SK-N-SH treated with all-trans-retinoic acid at 6 μM for 48 hours (cell line): Measurements from ENCODE around the gene PPM1H.

Source experiments
- ATAC-seq: fragments of 200-7000 bp; cut with Tn5 transposase; 3 replicates; pipeline ENCODE4 v1.9.1; 2020; ENCODE audit warnings: mild to moderate bottlenecking, moderate library complexity
- ARNTL ChIP-seq: fragments of 450-650 bp; formaldehyde crosslinking; IDR thresholded peaks from 2 replicates; pipeline ENCODE4 v1.5.0; 2020; ENCODE audit warnings: low read depth, mild to moderate bottlenecking, moderate library complexity, borderline replicate concordance
- BACH2 ChIP-seq: fragments of 250-450 bp; sonication (Bioruptor Pico); IDR thresholded peaks from 2 replicates; pipeline ENCODE4 v1.9.0; 2021; ENCODE audit warnings: mild to moderate bottlenecking, borderline replicate concordance
- CSDC2 ChIP-seq: fragments of 250-450 bp; sonication (Bioruptor Pico); IDR thresholded peaks from 2 replicates; pipeline ENCODE4 v1.5.0; 2020; ENCODE audit warnings: mild to moderate bottlenecking, moderate library complexity
- ESRRG ChIP-seq: fragments of 250-450 bp; sonication (Bioruptor Pico); IDR thresholded peaks from 2 replicates; pipeline ENCODE4 v1.6.1; 2021; ENCODE audit warnings: mild to moderate bottlenecking
- GLIS3 ChIP-seq: fragments of 250-450 bp; sonication (Bioruptor Pico); IDR thresholded peaks from 2 replicates; pipeline ENCODE4 v1.5.0; 2020; ENCODE audit warnings: mild to moderate bottlenecking, moderate library complexity
- ISL1 ChIP-seq: fragments of 250-450 bp; sonication (Bioruptor Pico); IDR thresholded peaks from 2 replicates; pipeline ENCODE4 v2.1.2; 2022; ENCODE audit warnings: mild to moderate bottlenecking, moderate library complexity
- OSR1 ChIP-seq: fragments of 250-450 bp; sonication (Bioruptor Pico); IDR thresholded peaks from 2 replicates; pipeline ENCODE4 v1.8.0; 2022; ENCODE audit warnings: moderate library complexity, mild to moderate bottlenecking, inconsistent platforms
- PATZ1 ChIP-seq: fragments of 250-450 bp; sonication (Bioruptor Pico); IDR thresholded peaks from 2 replicates; pipeline ENCODE4 v1.8.0; 2020; ENCODE audit warnings: mild to moderate bottlenecking, moderate library complexity, borderline replicate concordance
- POU6F1 ChIP-seq: fragments of 250-450 bp; sonication (Bioruptor Pico); IDR thresholded peaks from 2 replicates; pipeline ENCODE4 v1.8.0; 2021; ENCODE audit warnings: low read depth, mild to moderate bottlenecking, moderate library complexity, borderline replicate concordance
- PPARA ChIP-seq: fragments of 250-450 bp; sonication (Bioruptor Pico); IDR thresholded peaks from 2 replicates; pipeline ENCODE4 v1.5.0; 2020; ENCODE audit warnings: mild to moderate bottlenecking, borderline replicate concordance
- RARB ChIP-seq: fragments of 250-450 bp; sonication (Bioruptor Pico); IDR thresholded peaks from 2 replicates; pipeline ENCODE4 v1.8.0; 2021; ENCODE audit warnings: mild to moderate bottlenecking, moderate library complexity
- SNAI2 ChIP-seq: fragments of 250-450 bp; sonication (Bioruptor Pico); IDR thresholded peaks from 2 replicates; pipeline ENCODE4 v1.5.0; 2020; ENCODE audit warnings: mild to moderate bottlenecking, moderate library complexity
- TCF4 ChIP-seq: fragments of 250-450 bp; sonication (Bioruptor Pico); IDR thresholded peaks from 2 replicates; pipeline ENCODE4 v1.8.0; 2021; ENCODE audit warnings: mild to moderate bottlenecking, moderate library complexity, borderline replicate concordance
- TOX ChIP-seq: fragments of 250-450 bp; sonication (Bioruptor Pico); IDR thresholded peaks from 2 replicates; pipeline ENCODE4 v1.8.0; 2021; ENCODE audit warnings: mild to moderate bottlenecking, moderate library complexity, borderline replicate concordance
- ZC3H10 ChIP-seq: fragments of 250-450 bp; sonication (Bioruptor Pico); IDR thresholded peaks from 2 replicates; pipeline ENCODE4 v1.5.1; 2021; ENCODE audit warnings: mild to moderate bottlenecking, moderate library complexity
- ZFP3 ChIP-seq: fragments of 250-450 bp; sonication (Bioruptor Pico); IDR thresholded peaks from 2 replicates; pipeline ENCODE4 v1.5.0; 2020; ENCODE audit warnings: mild to moderate bottlenecking, moderate library complexity
- ZFP30 ChIP-seq: fragments of 450-650 bp; formaldehyde crosslinking; IDR thresholded peaks from 2 replicates; pipeline ENCODE4 v1.5.0; 2022; ENCODE audit warnings: mild to moderate bottlenecking, moderate library complexity
- ZNF565 ChIP-seq: fragments of 450-650 bp; formaldehyde crosslinking; conservative IDR thresholded peaks from 2 replicates; pipeline ENCODE4 v1.5.0; 2020; ENCODE audit warnings: low read depth, mild to moderate bottlenecking, moderate library complexity
- ZNF70 ChIP-seq: fragments of 450-650 bp; formaldehyde crosslinking; IDR thresholded peaks from 2 replicates; pipeline ENCODE4 v1.5.0; 2020; ENCODE audit warnings: mild to moderate bottlenecking, moderate library complexity
- TF ChIP-seq, protein P1 (sequence below): fragments of 250-450 bp; sonication (Bioruptor Pico); IDR thresholded peaks from 2 replicates; pipeline ENCODE4 v1.5.1; 2020; ENCODE audit warnings: low read depth, mild to moderate bottlenecking, moderate library complexity
- TF ChIP-seq, protein P2 (sequence below): fragments of 250-450 bp; sonication (Bioruptor Pico); IDR thresholded peaks from 2 replicates; pipeline ENCODE4 v1.5.0; 2020; ENCODE audit warnings: mild to moderate bottlenecking, moderate library complexity
- TF ChIP-seq, protein P3 (sequence below): fragments of 250-450 bp; sonication (Bioruptor Pico); IDR thresholded peaks from 2 replicates; pipeline ENCODE4 v1.5.1; 2021; ENCODE audit warnings: mild to moderate bottlenecking, moderate library complexity

PPM1H gene

DNA sequence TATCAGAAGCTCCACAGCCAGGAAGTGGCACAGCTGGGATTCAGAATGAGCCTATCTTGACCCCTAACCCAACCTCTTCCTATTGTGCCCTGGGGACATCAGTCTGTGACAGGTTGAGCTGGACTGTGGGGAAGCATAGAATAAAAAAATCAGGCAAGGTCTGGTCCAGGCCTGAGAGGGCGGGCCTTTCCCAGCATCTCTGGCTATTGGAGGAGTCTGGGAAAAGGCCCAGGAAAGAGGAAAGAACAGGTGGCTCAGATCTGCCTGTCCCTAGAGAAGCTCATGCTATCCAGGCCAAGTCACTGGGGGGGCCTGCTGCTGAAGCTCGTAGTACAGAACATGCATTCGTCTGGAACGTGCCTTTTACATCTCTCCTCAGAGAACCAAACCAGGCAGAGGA is 100.5 kb downstream of the PPM1H start:
- ATAC-seq, result peak; percentile 40
- TF ChIP-seq TCF4 (CRISPR knock-in tag), result no peak
- TF ChIP-seq ZFP30 (CRISPR knock-in tag), result no peak
- TF ChIP-seq, protein P1, sequence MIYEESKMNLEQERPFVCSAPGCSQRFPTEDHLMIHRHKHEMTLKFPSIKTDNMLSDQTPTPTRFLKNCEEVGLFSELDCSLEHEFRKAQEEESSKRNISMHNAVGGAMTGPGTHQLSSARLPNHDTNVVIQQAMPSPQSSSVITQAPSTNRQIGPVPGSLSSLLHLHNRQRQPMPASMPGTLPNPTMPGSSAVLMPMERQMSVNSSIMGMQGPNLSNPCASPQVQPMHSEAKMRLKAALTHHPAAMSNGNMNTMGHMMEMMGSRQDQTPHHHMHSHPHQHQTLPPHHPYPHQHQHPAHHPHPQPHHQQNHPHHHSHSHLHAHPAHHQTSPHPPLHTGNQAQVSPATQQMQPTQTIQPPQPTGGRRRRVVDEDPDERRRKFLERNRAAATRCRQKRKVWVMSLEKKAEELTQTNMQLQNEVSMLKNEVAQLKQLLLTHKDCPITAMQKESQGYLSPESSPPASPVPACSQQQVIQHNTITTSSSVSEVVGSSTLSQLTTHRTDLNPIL (CRISPR knock-in tag), result no peak
- no peak for TF ChIP-seq OSR1

DNA sequence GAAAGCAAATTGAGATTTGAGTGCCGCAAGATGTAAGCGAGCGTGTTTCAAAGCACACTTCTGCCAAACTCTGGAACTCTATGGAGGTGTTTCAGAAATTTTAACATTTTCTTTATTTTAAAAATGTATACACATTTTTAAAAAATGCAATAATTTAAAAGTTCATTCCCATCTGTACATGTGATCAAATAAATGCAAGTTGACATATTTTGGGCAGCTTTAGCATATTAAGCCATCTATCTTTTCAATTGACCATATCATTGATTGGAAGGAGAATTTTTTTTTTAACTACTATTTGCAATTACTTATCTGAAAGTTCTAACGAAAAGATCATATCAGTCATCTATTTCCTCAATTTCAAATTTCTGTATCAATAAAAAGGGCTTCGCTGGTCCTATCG is 101.3 kb downstream of the PPM1H start:
- no peak for ATAC-seq
- TF ChIP-seq, protein P2, sequence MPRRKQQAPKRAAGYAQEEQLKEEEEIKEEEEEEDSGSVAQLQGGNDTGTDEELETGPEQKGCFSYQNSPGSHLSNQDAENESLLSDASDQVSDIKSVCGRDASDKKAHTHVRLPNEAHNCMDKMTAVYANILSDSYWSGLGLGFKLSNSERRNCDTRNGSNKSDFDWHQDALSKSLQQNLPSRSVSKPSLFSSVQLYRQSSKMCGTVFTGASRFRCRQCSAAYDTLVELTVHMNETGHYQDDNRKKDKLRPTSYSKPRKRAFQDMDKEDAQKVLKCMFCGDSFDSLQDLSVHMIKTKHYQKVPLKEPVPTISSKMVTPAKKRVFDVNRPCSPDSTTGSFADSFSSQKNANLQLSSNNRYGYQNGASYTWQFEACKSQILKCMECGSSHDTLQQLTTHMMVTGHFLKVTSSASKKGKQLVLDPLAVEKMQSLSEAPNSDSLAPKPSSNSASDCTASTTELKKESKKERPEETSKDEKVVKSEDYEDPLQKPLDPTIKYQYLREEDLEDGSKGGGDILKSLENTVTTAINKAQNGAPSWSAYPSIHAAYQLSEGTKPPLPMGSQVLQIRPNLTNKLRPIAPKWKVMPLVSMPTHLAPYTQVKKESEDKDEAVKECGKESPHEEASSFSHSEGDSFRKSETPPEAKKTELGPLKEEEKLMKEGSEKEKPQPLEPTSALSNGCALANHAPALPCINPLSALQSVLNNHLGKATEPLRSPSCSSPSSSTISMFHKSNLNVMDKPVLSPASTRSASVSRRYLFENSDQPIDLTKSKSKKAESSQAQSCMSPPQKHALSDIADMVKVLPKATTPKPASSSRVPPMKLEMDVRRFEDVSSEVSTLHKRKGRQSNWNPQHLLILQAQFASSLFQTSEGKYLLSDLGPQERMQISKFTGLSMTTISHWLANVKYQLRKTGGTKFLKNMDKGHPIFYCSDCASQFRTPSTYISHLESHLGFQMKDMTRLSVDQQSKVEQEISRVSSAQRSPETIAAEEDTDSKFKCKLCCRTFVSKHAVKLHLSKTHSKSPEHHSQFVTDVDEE (CRISPR knock-in tag), result no peak
- TF ChIP-seq ARNTL (CRISPR knock-in tag) (no peak), ESRRG (no peak), ZFP3 (CRISPR knock-in tag) (no peak), ISL1 (CRISPR knock-in tag) (no peak), TCF4 (CRISPR knock-in tag) (no peak), CSDC2 (CRISPR knock-in tag) (no peak), SNAI2 (CRISPR knock-in tag) (no peak), POU6F1 (CRISPR knock-in tag) (no peak), PATZ1 (no peak), ZFP30 (CRISPR knock-in tag) (no peak), TOX (no peak), ZC3H10 (CRISPR knock-in tag) (no peak), ZNF70 (CRISPR knock-in tag) (no peak), RARB (no peak), PPARA (CRISPR knock-in tag) (no peak), GLIS3 (CRISPR knock-in tag) (no peak)
- TF ChIP-seq, protein P3, sequence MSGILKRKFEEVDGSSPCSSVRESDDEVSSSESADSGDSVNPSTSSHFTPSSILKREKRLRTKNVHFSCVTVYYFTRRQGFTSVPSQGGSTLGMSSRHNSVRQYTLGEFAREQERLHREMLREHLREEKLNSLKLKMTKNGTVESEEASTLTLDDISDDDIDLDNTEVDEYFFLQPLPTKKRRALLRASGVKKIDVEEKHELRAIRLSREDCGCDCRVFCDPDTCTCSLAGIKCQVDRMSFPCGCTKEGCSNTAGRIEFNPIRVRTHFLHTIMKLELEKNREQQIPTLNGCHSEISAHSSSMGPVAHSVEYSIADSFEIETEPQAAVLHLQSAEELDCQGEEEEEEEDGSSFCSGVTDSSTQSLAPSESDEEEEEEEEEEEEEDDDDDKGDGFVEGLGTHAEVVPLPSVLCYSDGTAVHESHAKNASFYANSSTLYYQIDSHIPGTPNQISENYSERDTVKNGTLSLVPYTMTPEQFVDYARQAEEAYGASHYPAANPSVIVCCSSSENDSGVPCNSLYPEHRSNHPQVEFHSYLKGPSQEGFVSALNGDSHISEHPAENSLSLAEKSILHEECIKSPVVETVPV (CRISPR knock-in tag), result no peak
- TF ChIP-seq, protein P1 (CRISPR knock-in tag), result no peak

DNA sequence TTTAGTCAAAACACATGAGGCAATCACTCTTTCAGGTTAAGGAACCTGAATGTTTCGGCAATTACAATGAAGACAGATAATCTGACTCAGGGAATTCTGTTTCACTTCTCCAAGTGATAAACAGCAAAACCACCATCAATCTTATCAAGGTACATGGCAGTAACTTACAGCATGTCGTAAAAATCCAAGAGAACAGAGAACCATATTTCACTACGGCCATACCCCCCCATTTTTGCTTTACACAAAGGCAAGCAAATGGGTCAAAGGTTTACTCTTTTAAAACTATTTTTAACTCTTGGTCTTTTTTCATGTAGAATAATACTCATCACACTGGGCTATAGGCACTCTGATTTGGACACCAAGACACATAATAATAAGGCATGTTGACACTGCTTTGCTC is 102.4 kb downstream of the PPM1H start:
- TF ChIP-seq ESRRG (no peak), POU6F1 (CRISPR knock-in tag) (no peak), ZFP3 (CRISPR knock-in tag) (no peak), PATZ1 (no peak), ZNF565 (no peak), BACH2 (CRISPR knock-in tag) (no peak)
- ATAC-seq, result no peak
